Measurements from ENCODE around the gene ENKD1.

The ENKD1 gene

GRCh38 chr16:67666559-67667452, at the start of gene ENKD1, which contains the start of gene C16orf86:
Gene ENKD1 (minus strand): TSS chr16:67666750. CDS start chr16:67666442, 308 bp downstream.
Gene C16orf86 (plus strand): TSS chr16:67666814. CDS start chr16:67666971, 157 bp downstream.
- DNase-seq (ENCODE audit: extremely low spot score) = peak; percentile 93

GRCh38 chr16:67716097-67716496, 49.5 kb upstream of the ENKD1 start:
- ChIA-PET POLR2A (no interaction called here), CTCF (interaction anchor here (1.6 kb wide), 2 partner anchors 53 to 101 kb away, joined by 3 to 6 read pairs; no protein-coding TSS in a partner anchor)
- no peak for DNase-seq (ENCODE audit: extremely low spot score)
- TF ChIP-seq CTCF (IDR thresholded peaks at IDR 0.05; ENCODE audit: control extremely low read depth, extremely low read depth, low read depth, missing control alignments) = no peak

More at GRCh38 chr16:67666559-67667452, at the start of gene ENKD1, which contains the start of gene C16orf86:
- no peak for TF ChIP-seq CTCF (IDR thresholded peaks at IDR 0.05; ENCODE audit: control extremely low read depth, extremely low read depth, low read depth, missing control alignments)
- ChIA-PET POLR2A (no interaction called here), CTCF (interaction anchor here (0.6 to 18.5 kb wide), 37 partner anchors 8 to 550 kb away, joined by 3 to 357 read pairs (median 5); partner anchors contain the start of genes ACD, ATP6V0D1, CARMIL2 and CTCF)

GRCh38 chr16:67714522-67714921, 48.0 kb upstream of the ENKD1 start:
- TF ChIP-seq CTCF (IDR thresholded peaks at IDR 0.05; ENCODE audit: control extremely low read depth, extremely low read depth, low read depth, missing control alignments) = no peak
- CTCF ChIA-PET = interaction anchor here (0.7 to 1.9 kb wide), 9 partner anchors 12 to 227 kb away, joined by 3 to 4 read pairs (median 3); partner anchors contain the start of gene CARMIL2
- POLR2A ChIA-PET = interaction anchor here (0.8 kb wide), 1 partner anchor 370 kb away, joined by 4 read pairs; no protein-coding TSS in a partner anchor
- DNase-seq (ENCODE audit: extremely low spot score) = no peak

GRCh38 chr16:67713647-67714273, 47.2 kb upstream of the ENKD1 start:
- no peak for DNase-seq (ENCODE audit: extremely low spot score)
- no peak for TF ChIP-seq CTCF (IDR thresholded peaks at IDR 0.05; ENCODE audit: control extremely low read depth, extremely low read depth, low read depth, missing control alignments)
- ChIA-PET POLR2A (no interaction called here), CTCF (interaction anchor here (0.7 to 1.9 kb wide), 6 partner anchors 29 to 226 kb away, joined by 3 to 4 read pairs (median 3); partner anchors contain the start of gene CARMIL2)

GRCh38 chr16:67710607-67711006, 44.1 kb upstream of the ENKD1 start:
- CTCF ChIA-PET = interaction anchor here (1.1 kb wide), 1 partner anchor 43 kb away, joined by 3 read pairs; no protein-coding TSS in a partner anchor

More at GRCh38 chr16:67710607-67711006, 44.1 kb upstream of the ENKD1 start:
- POLR2A ChIA-PET = no interaction called here
- no peak for DNase-seq (ENCODE audit: extremely low spot score)
- no peak for TF ChIP-seq CTCF (IDR thresholded peaks at IDR 0.05; ENCODE audit: control extremely low read depth, extremely low read depth, low read depth, missing control alignments)

All from GM10248 (cell line).